Neural crest cell (in vitro differentiated cells): Measurements from ENCODE around the gene HSPH1. TPM values are rescaled to one million over a fixed set of nuclear protein-coding genes. Genes with fewer than 3 reads are reported as not detected.

Experiments
- DNase-seq: peaks from one replicate; pipeline ENCODE4 v3.0.0; 2021; ENCODE audit warnings: low read depth, mixed read lengths, low spot score
- H3K27ac Mint-ChIP-seq: one replicate; pipeline ENCODE4 v1.8.0; 2021; ENCODE audit warnings: mild to moderate bottlenecking, mixed read lengths; ENCODE audit not compliant: unreplicated experiment
- H3K27me3 Mint-ChIP-seq: 2 replicates; pipeline ENCODE4 v1.8.0; 2021; ENCODE audit warnings: low read depth, mild to moderate bottlenecking, mixed read lengths
- H3K36me3 Mint-ChIP-seq: 2 replicates; pipeline ENCODE4 v1.8.0; 2021; ENCODE audit warnings: low read depth, mild to moderate bottlenecking, mixed read lengths
- H3K4me1 Mint-ChIP-seq: 2 replicates; pipeline ENCODE4 v1.8.0; 2021; ENCODE audit warnings: mixed read lengths
- H3K4me3 Mint-ChIP-seq: one replicate; pipeline ENCODE4 v1.8.0; 2021; ENCODE audit warnings: mild to moderate bottlenecking, mixed read lengths
- H3K9me3 Mint-ChIP-seq: 2 replicates; pipeline ENCODE4 v1.8.0; 2021; ENCODE audit warnings: mixed read lengths
- total RNA-seq: library from RNA; stranded (reverse); gene quantifications from 2 replicates; pipeline ENCODE4 v1.2.1, GENCODE V29; 2021
- TF ChIP-seq, protein P1 (sequence below): fragments of 200-600 bp; sonication (generic); conservative IDR thresholded peaks from 2 replicates; pipeline ENCODE4 v1.5.0; 2021; ENCODE audit warnings: antibody characterized with exemption, mild to moderate bottlenecking

HSPH1 gene
- total RNA-seq, 1 donor from 2014 or later, result 146 TPM

DNA sequence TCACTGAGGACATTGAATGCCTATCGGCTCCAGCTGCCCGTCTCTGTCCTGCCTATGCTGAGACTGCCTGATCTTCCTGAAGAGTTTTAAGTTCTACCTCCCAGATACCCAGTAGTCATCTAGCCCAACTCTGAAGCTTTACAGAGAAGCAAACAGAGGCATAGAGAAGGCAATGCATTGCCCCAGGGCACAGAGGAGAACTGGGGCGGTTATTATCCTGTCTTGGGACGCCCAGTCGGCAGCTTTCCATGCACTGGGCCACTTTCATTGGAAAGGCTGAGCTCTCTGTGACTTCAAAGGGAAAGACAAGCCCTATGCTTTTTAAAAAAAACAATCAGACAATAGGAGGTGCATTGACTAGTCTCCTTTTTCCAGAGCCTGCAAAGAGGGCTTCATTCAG is 71.6 kb downstream of the HSPH1 start:
- H3K27ac Mint-ChIP-seq, result peak overlapping the region; percentile 36
- peaks cover 21% of the 10 kb centered on the region for H3K4me1 Mint-ChIP-seq
- no peaks in the 10 kb centered on the region for H3K9me3 Mint-ChIP-seq
- H3K36me3 Mint-ChIP-seq, result no peaks in the 10 kb centered on the region
- TF ChIP-seq, protein P1, sequence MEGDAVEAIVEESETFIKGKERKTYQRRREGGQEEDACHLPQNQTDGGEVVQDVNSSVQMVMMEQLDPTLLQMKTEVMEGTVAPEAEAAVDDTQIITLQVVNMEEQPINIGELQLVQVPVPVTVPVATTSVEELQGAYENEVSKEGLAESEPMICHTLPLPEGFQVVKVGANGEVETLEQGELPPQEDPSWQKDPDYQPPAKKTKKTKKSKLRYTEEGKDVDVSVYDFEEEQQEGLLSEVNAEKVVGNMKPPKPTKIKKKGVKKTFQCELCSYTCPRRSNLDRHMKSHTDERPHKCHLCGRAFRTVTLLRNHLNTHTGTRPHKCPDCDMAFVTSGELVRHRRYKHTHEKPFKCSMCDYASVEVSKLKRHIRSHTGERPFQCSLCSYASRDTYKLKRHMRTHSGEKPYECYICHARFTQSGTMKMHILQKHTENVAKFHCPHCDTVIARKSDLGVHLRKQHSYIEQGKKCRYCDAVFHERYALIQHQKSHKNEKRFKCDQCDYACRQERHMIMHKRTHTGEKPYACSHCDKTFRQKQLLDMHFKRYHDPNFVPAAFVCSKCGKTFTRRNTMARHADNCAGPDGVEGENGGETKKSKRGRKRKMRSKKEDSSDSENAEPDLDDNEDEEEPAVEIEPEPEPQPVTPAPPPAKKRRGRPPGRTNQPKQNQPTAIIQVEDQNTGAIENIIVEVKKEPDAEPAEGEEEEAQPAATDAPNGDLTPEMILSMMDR, result no peak
- no peak for DNase-seq
- no peak overlapping the region for H3K4me3 Mint-ChIP-seq
- H3K27me3 Mint-ChIP-seq, result no peaks in the 10 kb centered on the region

DNA sequence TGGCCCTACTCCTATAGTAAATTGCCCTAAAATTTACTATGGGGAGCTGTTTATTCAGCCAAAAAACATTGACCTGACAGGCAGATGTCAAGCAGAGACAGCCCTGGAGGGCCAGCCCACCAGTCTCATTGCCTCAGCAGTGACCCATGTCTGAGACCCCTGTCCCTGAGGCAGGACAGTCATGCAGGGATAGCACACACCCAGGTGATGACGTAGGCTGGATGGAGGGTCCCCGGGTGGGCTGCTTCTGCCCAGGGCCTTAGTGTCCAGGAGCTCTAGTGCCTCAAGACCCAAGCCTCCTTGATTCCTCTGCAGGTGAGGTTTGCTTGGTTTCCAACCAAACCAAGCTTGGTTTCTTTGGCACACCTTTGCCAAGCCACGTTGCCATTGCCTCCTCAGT is 72.1 kb downstream of the HSPH1 start:
- TF ChIP-seq, protein P1, result no peak
- H3K27me3 Mint-ChIP-seq, result no peaks in the 10 kb centered on the region
- no peaks in the 10 kb centered on the region for H3K9me3 Mint-ChIP-seq
- peaks cover 20% of the 10 kb centered on the region for H3K4me1 Mint-ChIP-seq
- no peak overlapping the region for H3K4me3 Mint-ChIP-seq
- no peaks in the 10 kb centered on the region for H3K36me3 Mint-ChIP-seq
- H3K27ac Mint-ChIP-seq, result no peak overlapping the region
- DNase-seq, result no peak

DNA sequence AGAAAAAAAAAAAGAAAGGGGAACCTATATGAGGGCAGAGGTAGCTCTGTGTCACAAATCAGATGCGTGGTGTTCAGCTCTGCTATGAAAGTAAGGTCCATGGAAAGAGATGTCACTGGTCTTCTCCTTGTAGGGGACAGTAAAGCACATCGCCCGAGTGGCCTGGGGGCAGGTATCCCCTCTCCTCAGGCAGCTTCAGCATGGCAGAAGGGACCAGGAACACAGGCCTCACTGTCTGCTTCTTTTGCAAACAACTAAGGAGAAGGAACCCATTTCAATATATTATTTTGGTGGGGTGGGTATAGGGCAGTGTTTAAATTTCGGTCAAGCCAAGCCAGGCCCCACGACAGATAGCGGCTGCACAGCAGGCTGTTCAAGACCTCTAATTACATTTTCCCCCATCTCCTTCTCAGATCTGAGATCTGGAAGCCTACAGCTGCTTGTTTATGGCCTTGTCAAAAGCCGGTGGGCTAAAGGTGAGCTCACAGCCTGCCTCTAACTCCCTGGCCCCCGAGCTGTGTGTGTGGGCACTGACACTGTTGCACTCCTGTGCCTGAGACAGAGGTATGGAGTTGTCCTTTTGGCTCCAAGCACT is 72.8 kb downstream of the HSPH1 start:
- Mint-ChIP-seq H3K4me3 (no peak overlapping the region), H3K27me3 (no peaks in the 10 kb centered on the region), H3K36me3 (no peaks in the 10 kb centered on the region), H3K4me1 (peaks cover 20% of the 10 kb centered on the region), H3K9me3 (no peaks in the 10 kb centered on the region), H3K27ac (no peak overlapping the region)
- TF ChIP-seq, protein P1, result no peak
- no peak for DNase-seq

Other genes starting within 250 kb of the HSPH1 start
- not detected in 2 replicates for gene TEX26, start 229.2 kb downstream of the HSPH1 start, total RNA-seq
- gene B3GLCT, start 38.1 kb upstream of the HSPH1 start, total RNA-seq, result 15.1 and 16.8 TPM in 2 replicates